Hepatocyte (in vitro differentiated cells): ENCODE data around the gene EPHB1.

Experiments
- EZH2 ChIP-seq: fragments of 200-600 bp; sonication (generic); IDR thresholded peaks from 2 replicates; pipeline ENCODE4 v1.6.1; 2016; ENCODE audit warnings: antibody characterized with exemption, mild to moderate bottlenecking, borderline replicate concordance
- EZH2phosphoT487 ChIP-seq: fragments of 200-600 bp; sonication (generic); IDR thresholded peaks from one replicate; pipeline ENCODE4 v1.6.1; 2018; ENCODE audit warnings: antibody characterized with exemption, mild to moderate bottlenecking, low read depth, moderate library complexity; ENCODE audit not compliant: unreplicated experiment, severe bottlenecking
- TF ChIP-seq, protein P1 (sequence below): fragments of 200-600 bp; sonication (generic); IDR thresholded peaks from 2 replicates; pipeline ENCODE4 v1.5.1; 2016; ENCODE audit warnings: antibody characterized with exemption, mild to moderate bottlenecking; ENCODE audit not compliant: poor library complexity

DNA sequence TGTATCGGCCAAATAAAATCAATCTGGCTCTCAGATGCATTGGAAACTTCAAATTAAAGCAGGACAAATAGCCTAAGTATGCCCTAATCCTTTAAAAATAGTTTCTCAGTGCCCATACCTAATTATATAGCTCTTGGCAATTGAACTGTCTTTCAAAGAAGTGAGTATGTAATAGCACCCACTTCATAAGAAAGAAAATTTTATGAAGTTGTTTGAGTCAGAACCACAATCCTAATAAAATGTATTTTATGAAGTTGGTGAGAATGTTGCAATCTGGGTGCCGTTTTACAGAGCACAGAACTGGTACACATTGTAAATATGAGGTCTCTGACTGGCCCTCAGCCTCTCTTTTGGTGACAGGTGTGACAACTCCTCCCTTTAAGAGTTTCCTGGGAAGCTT, 45.4 kb downstream of the EPHB1 start:
- TF ChIP-seq, protein P1, sequence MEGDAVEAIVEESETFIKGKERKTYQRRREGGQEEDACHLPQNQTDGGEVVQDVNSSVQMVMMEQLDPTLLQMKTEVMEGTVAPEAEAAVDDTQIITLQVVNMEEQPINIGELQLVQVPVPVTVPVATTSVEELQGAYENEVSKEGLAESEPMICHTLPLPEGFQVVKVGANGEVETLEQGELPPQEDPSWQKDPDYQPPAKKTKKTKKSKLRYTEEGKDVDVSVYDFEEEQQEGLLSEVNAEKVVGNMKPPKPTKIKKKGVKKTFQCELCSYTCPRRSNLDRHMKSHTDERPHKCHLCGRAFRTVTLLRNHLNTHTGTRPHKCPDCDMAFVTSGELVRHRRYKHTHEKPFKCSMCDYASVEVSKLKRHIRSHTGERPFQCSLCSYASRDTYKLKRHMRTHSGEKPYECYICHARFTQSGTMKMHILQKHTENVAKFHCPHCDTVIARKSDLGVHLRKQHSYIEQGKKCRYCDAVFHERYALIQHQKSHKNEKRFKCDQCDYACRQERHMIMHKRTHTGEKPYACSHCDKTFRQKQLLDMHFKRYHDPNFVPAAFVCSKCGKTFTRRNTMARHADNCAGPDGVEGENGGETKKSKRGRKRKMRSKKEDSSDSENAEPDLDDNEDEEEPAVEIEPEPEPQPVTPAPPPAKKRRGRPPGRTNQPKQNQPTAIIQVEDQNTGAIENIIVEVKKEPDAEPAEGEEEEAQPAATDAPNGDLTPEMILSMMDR = no peak
- TF ChIP-seq EZH2phosphoT487 = no peak
- TF ChIP-seq EZH2 = no peak
